Activated CD8-positive, alpha-beta T cell treated with anti-CD3 and anti-CD28 coated beads for 36 hours (primary cell): ENCODE measurements around the gene WSB1. TPM values are rescaled to one million over a fixed set of nuclear protein-coding genes. Genes with fewer than 3 reads are reported as not detected.

Experiments
- ATAC-seq: fragments of 200-7000 bp; cut with Tn5 transposase; one replicate; pipeline ENCODE4 v1.10.0; 2021; ENCODE audit warnings: mild to moderate bottlenecking, moderate library complexity
- CTCF ChIA-PET: fragments of 350-600 bp; sonication (Branson Sonifier 250); formaldehyde crosslinking; loops from one replicate; lab custom pipeline; 2021; ENCODE audit warnings: antibody characterized with exemption; lab: Charles Lee
- POLR2A ChIA-PET: fragments of 350-600 bp; sonication (Branson Sonifier 250); formaldehyde crosslinking; loops from one replicate; lab custom pipeline; 2021; ENCODE audit warnings: antibody characterized with exemption; lab: Charles Lee
- DNase-seq: peaks from one replicate; pipeline ENCODE4 v3.0.0-alpha.2; 2020
- H3K27ac Mint-ChIP-seq: one replicate; pipeline ENCODE4 v1.8.0; 2021; ENCODE audit warnings: mild to moderate bottlenecking, mixed read lengths
- H3K27me3 Mint-ChIP-seq: one replicate; pipeline ENCODE4 v1.8.0; 2021; ENCODE audit warnings: mixed read lengths
- H3K36me3 Mint-ChIP-seq: one replicate; pipeline ENCODE4 v1.8.0; 2021; ENCODE audit warnings: low read depth, mixed read lengths
- H3K4me1 Mint-ChIP-seq: one replicate; pipeline ENCODE4 v1.8.0; 2021; ENCODE audit warnings: low read depth, mixed read lengths
- H3K4me3 Mint-ChIP-seq: one replicate; pipeline ENCODE4 v1.8.0; 2021; ENCODE audit warnings: mild to moderate bottlenecking, moderate library complexity, mixed read lengths
- H3K9me3 Mint-ChIP-seq: one replicate; pipeline ENCODE4 v1.8.0; 2021; ENCODE audit warnings: mixed read lengths
- CTCF ChIP-seq: fragments of 200-600 bp; IDR thresholded peaks from one replicate; pipeline ENCODE4 v1.8.0; 2022; ENCODE audit warnings: antibody characterized with exemption, mild to moderate bottlenecking
- intact Hi-C: fragments of 100-400 bp; cut with micrococcal nuclease; formaldehyde crosslinking; loops from one replicate; pipeline ENCODE4 v1.10.0; 2022
- microRNA-seq: library from miRNA; unstranded; fragments of <30 nt; microRNA quantifications from one replicate; pipeline ENCODE4 v1.2.0, GENCODE V29; 2022; ENCODE audit warnings: borderline microRNAs expressed, borderline replicate concordance
- total RNA-seq, 2 experiments: library from RNA; stranded (reverse); gene quantifications; one replicate each; pipeline ENCODE4 v1.2.3, GENCODE V29; 2021

Gene WSB1
- total RNA-seq, 2 experiments from 2014 or later = 224 to 231 TPM

- CTCF ChIA-PET = interaction anchor here (0.6 to 3.1 kb wide), 3 partner anchors 18 to 1014 kb away, joined by 3 to 12 read pairs (median 3); no protein-coding TSS in a partner anchor
- no peaks in the 10 kb centered on the region for H3K27me3 Mint-ChIP-seq
- no peaks in the 10 kb centered on the region for H3K36me3 Mint-ChIP-seq
- no peak for ATAC-seq
- H3K27ac Mint-ChIP-seq = no peak overlapping the region
- TF ChIP-seq CTCF = no peak
- intact Hi-C loops = no loop called here
- no peak for DNase-seq
- POLR2A ChIA-PET = no interaction called here
- no peak overlapping the region for H3K4me3 Mint-ChIP-seq
- peaks cover 4% of the 10 kb centered on the region for H3K4me1 Mint-ChIP-seq
- H3K9me3 Mint-ChIP-seq = no peaks in the 10 kb centered on the region
Measured at GRCh38 chr17:27363326-27363725, 69.4 kb downstream of the WSB1 start.

Small RNA genes within 50 kb of the gene (microRNA-seq; reads per million reads assigned to microRNA genes)
- gene MIR4522 = 1.2 reads per million

Other genes with a start within 250 kb of the WSB1 start
- gene KSR1, start 162.3 kb downstream of the WSB1 start, total RNA-seq = 10 to 100 TPM; 53.9 to 58.2 TPM